PFSK-1 (cell line): ENCODE data around the gene ADAMTS14.

Experiments
- POLR2AphosphoS5 ChIP-seq: IDR thresholded peaks from 2 replicates; pipeline ENCODE4 v1.6.1; 2012; ENCODE audit warnings: low read depth, mild to moderate bottlenecking, control low read depth, low read length, moderate library complexity
- TAF1 ChIP-seq: IDR thresholded peaks from 2 replicates; pipeline ENCODE4 v1.6.1; 2012; ENCODE audit warnings: low read length, control low read depth, borderline replicate concordance; ENCODE audit not compliant: insufficient read depth

GRCh38 chr10:70661623-70662361 is 10.5 kb upstream of the ADAMTS14 start:
- TF ChIP-seq POLR2AphosphoS5: no peak
- no peak for TF ChIP-seq TAF1
